ENCODE measurements around the gene CNTNAP5. TPM values are rescaled to one million over a fixed set of nuclear protein-coding genes. Genes with fewer than 3 reads are reported as not detected.

The CNTNAP5 gene
- total and polyA plus RNA-seq, 2 of the 8 experiments (the other 6 are each of a cell fraction or from before 2014, with no cell fraction given): 0.11 to 0.76 TPM

DNA sequence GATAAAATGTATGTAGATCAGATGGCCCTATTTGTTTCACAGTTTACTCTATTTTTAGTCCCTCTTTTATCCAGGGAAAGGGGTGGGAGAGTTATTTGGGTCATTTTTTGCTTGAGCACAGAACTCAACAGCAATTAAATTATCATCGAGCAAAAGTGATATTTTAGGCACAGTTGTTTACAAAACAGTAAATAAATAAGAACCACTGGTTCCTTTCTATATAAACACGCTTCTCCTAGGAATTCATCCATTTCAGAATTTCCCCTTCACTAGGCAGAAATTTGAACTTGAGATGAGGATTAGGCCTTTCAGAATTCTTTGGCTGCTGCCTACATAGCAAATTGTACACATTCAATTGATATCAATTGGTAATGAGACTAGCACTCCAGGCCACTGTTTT is 812.4 kb downstream of the CNTNAP5 start (continued):
- TF ChIP-seq EZH2 (IDR thresholded peaks at IDR 0.05; ENCODE audit: low read depth, low read length, severe bottlenecking) (no peak), RXRA (IDR thresholded peaks at IDR 0.05; ENCODE audit: insufficient read depth, low read depth, low read length) (no peak), KDM1A (IDR thresholded peaks at IDR 0.05; ENCODE audit: borderline replicate concordance, low read length) (no peak), SAP30 (IDR thresholded peaks at IDR 0.05; ENCODE audit: insufficient read depth, insufficient replicate concordance, low read length) (no peak), JUN (IDR thresholded peaks at IDR 0.05; ENCODE audit: low read depth, low read length) (no peak), TCF12 (IDR thresholded peaks at IDR 0.05; ENCODE audit: low read depth, low read length) (no peak)

Data from H1 (cell line).